GM21528 (cell line): Measurements from ENCODE around the gene ZBTB20.

ENCODE experiments used
- ATAC-seq: cut with Tn5 transposase; IDR thresholded peaks from one replicate; pipeline ENCODE4 v1.9.1; 2021; ENCODE audit warnings: mild to moderate bottlenecking, moderate library complexity; ENCODE audit not compliant: unreplicated experiment, low FRiP score

The ZBTB20 gene

GRCh38 chr3:114466251-114466650, 680.8 kb downstream of the ZBTB20 start:
- ATAC-seq, result no peak

- peak; percentile 68 for ATAC-seq
Observed at GRCh38 chr3:114464548-114464947, 682.5 kb downstream of the ZBTB20 start.

- no peak for ATAC-seq
Observed at GRCh38 chr3:114462750-114463149, 684.3 kb downstream of the ZBTB20 start.

- peak; percentile 55 for ATAC-seq
Observed at GRCh38 chr3:114460459-114460858, 686.6 kb downstream of the ZBTB20 start.

GRCh38 chr3:114456742-114457141, 690.3 kb downstream of the ZBTB20 start:
- ATAC-seq, result peak; percentile 77

- no peak for ATAC-seq
Observed at GRCh38 chr3:114455432-114455831, 691.7 kb downstream of the ZBTB20 start.

- ATAC-seq, result no peak
Observed at GRCh38 chr3:114454551-114455251, 692.4 kb downstream of the ZBTB20 start.

- ATAC-seq, result no peak
Observed at GRCh38 chr3:114453361-114453780, 693.7 kb downstream of the ZBTB20 start.

- ATAC-seq, result no peak
Observed at GRCh38 chr3:114452937-114453336, 694.2 kb downstream of the ZBTB20 start.

GRCh38 chr3:114452256-114452655, 694.8 kb downstream of the ZBTB20 start:
- ATAC-seq, result no peak

GRCh38 chr3:114451561-114452018, 695.5 kb downstream of the ZBTB20 start:
- no peak for ATAC-seq

GRCh38 chr3:114451051-114451451, 696.0 kb downstream of the ZBTB20 start:
- ATAC-seq, result peak; percentile 41

- ATAC-seq, result no peak
Observed at GRCh38 chr3:114450008-114450596, 697.0 kb downstream of the ZBTB20 start.

GRCh38 chr3:114449271-114450007, 697.6 kb downstream of the ZBTB20 start:
- ATAC-seq, result no peak

GRCh38 chr3:114447950-114448479, 699.1 kb downstream of the ZBTB20 start:
- ATAC-seq, result no peak

- no peak for ATAC-seq
Observed at GRCh38 chr3:114447545-114447944, 699.5 kb downstream of the ZBTB20 start.

- ATAC-seq, result no peak
Observed at GRCh38 chr3:114446600-114446999, 700.5 kb downstream of the ZBTB20 start.

GRCh38 chr3:114445233-114445632, 701.9 kb downstream of the ZBTB20 start:
- no peak for ATAC-seq

GRCh38 chr3:114444216-114444615, 702.9 kb downstream of the ZBTB20 start:
- ATAC-seq, result no peak

- ATAC-seq, result no peak
Observed at GRCh38 chr3:114442246-114442645, 704.8 kb downstream of the ZBTB20 start.

- no peak for ATAC-seq
Observed at GRCh38 chr3:114441386-114441785, 705.7 kb downstream of the ZBTB20 start.
